ENCODE data around the gene PLIN1.

PLIN1 gene

GRCh38 chr15:89615135-89615534 lies 64.0 kb downstream of the PLIN1 start:
- no peak for TF ChIP-seq MAX (IDR thresholded peaks at IDR 0.05; ENCODE audit: low read depth, low read length)
- TF ChIP-seq POLR2A (IDR thresholded peaks at IDR 0.05; ENCODE audit: extremely low read depth, insufficient read length), result no peak
- no peak for TF ChIP-seq MYC (IDR thresholded peaks at IDR 0.05; ENCODE audit: low read depth, low read length)
- TF ChIP-seq CTCF (IDR thresholded peaks at IDR 0.05; ENCODE audit: low read depth, low read length), result no peak
- no peak for DNase-seq (ENCODE audit: low read depth)
- H3K4me3 ChIP-seq (ENCODE audit: low read depth, low read length), result no peak overlapping the region
